Measurements from ENCODE around the gene HK3.

- TF ChIP-seq CTCF (optimal IDR thresholded peaks at IDR 0.05 in 1 of 3, IDR thresholded peaks at IDR 0.05 in 1 of 3, conservative IDR thresholded peaks at IDR 0.05 in 1 of 3; ENCODE audit: extremely low read depth in 1 of 3, insufficient read depth in 2 of 3, low read length in 3 of 3) (no peak), EZH2 (IDR thresholded peaks at IDR 0.05; ENCODE audit: low read length) (no peak)
Measured at GRCh38 chr5:176886336-176887251, 12.6 kb downstream of the HK3 start.

All from keratinocyte (primary cell).